ENCODE results near the gene NSUN3.

NSUN3 gene

DNA sequence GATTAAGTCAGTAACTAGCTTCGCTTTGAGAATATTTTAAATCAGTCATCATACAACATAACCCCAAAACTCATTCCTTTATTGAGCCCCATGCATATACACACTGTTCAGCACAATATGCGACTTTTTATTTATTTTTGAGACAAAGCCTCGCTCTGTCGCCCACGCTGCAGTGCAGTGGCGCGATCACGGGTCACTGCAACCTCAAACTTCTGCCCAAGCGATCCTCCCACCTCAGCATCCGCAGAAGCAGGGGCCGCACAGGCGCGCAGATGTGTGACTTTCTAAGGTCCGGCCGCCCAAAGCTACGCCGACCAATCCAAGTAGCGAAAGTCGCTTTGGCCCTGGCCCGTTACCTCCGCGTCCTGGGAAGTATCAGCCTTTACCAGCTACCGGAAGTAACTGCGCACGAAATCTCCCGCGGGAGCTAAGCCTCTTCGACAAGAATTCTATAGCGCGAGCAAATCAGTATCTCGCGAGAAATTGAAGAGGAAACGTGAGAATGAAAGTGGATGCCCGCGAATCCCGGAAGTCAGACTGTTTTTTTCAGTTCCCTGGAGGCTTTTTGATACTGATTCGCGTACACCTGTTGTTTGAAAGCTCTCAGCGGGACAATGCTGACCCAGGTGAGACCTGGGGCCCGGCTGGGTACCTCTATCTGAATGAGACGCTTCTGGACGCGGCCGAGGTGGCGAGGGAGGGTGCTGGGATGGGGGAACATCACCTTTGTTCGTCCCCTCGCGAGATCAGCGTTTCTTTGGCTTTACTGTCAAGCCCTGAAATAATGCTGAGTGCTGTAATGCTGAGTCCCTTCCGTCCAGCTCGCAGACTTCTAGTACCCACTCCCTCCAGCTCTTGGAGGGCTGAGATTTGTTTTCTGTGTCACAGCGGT lies at the start of gene NSUN3, which contains the start of gene DHFR2:
NSUN3 (plus strand) TSS at position 549 of the 892 bp plus-strand sequence; CDS start at position 615, 66 bp downstream.
DHFR2 (minus strand) TSS at position 404 of the 892 bp plus-strand sequence. CDS start 1,405 bp downstream, outside the sequence.
- Histone ChIP-seq H3K36me3 (ENCODE audit: insufficient read depth, low read length) (peaks cover 13% of the 10 kb centered on the region), H3K79me2 (ENCODE audit: control insufficient read depth, insufficient read depth, low read length, unreplicated experiment) (peaks cover 14% of the 10 kb centered on the region), H2AFZ (ENCODE audit: low read length, unreplicated experiment) (peak within 1 kb of the TSS; percentile 87), H3K4me3 (ENCODE audit: low read depth, low read length) (peak within 1 kb of the TSS; percentile 96), H3K27me3 (ENCODE audit: insufficient read depth, low read length) (no peaks in the 10 kb centered on the region), H3K27ac (ENCODE audit: low read depth, low read length) (peak within 1 kb of the TSS; percentile 89), H3K4me1 (ENCODE audit: control insufficient read depth, insufficient read depth, low read length, unreplicated experiment) (peaks cover 23% of the 10 kb centered on the region)

DNA sequence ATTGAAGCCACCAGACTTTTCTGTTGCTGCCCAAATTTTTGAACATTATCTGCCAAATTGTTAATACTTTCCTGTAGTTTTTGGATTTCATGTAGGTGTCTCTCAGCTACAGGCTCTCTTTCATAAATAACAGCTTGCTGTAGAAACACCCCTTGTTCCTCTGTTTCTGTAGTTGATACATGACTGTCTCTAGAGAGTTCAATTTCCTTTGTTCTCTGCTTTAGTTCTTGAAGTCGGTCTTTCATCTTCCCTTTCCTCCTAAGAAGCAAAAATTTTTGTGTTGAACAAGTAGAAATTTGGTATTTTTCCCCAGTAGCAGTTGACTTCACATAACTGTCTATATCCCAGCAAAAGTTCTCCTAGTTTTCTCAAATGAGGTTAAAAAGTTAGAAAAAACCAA lies 47.8 kb upstream of the NSUN3 start:
- H3K36me3 ChIP-seq (ENCODE audit: insufficient read depth, low read length), result peaks cover 2% of the 10 kb centered on the region; the same call in 1 of the 2 replicates
- H3K4me1 ChIP-seq (ENCODE audit: control insufficient read depth, insufficient read depth, low read length, unreplicated experiment), result no peaks in the 10 kb centered on the region
- H3K4me3 ChIP-seq (ENCODE audit: low read depth, low read length), result no peak overlapping the region
- no peak overlapping the region for H2AFZ ChIP-seq (ENCODE audit: low read length, unreplicated experiment)
- no peaks in the 10 kb centered on the region for H3K79me2 ChIP-seq (ENCODE audit: control insufficient read depth, insufficient read depth, low read length, unreplicated experiment)
- no peaks in the 10 kb centered on the region for H3K27me3 ChIP-seq (ENCODE audit: insufficient read depth, low read length)
- no peak overlapping the region for H3K27ac ChIP-seq (ENCODE audit: low read depth, low read length)

- H3K36me3 ChIP-seq (ENCODE audit: insufficient read depth, low read length), result no peaks in the 10 kb centered on the region
- H2AFZ ChIP-seq (ENCODE audit: low read length, unreplicated experiment), result no peak overlapping the region
- no peak overlapping the region for H3K27ac ChIP-seq (ENCODE audit: low read depth, low read length)
- no peaks in the 10 kb centered on the region for H3K4me1 ChIP-seq (ENCODE audit: control insufficient read depth, insufficient read depth, low read length, unreplicated experiment)
- no peaks in the 10 kb centered on the region for H3K27me3 ChIP-seq (ENCODE audit: insufficient read depth, low read length)
- no peaks in the 10 kb centered on the region for H3K79me2 ChIP-seq (ENCODE audit: control insufficient read depth, insufficient read depth, low read length, unreplicated experiment)
- H3K4me3 ChIP-seq (ENCODE audit: low read depth, low read length), result no peak overlapping the region
Observed at GRCh38 chr3:94019659-94020058, 43.2 kb upstream of the NSUN3 start.

DNA sequence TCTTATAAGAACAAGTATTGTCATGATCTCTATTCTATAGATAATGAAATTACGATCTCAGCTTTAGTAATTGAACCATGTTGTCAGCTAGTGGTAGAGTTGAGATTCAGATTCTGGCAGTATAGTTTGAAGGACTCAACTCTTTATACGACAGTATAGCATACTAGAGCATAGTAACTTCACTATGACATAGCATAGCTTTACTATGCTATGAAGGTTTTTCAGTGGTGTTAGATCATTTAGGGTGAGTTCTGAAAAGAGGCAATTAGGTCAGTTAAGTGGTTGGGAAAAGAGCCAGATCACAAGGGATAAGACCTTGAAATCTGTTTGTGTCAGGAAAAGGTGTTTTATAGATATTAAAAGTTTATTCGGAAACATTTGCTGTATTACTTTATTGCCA lies 42.6 kb upstream of the NSUN3 start:
- Histone ChIP-seq H3K36me3 (ENCODE audit: insufficient read depth, low read length) (no peaks in the 10 kb centered on the region), H3K27ac (ENCODE audit: low read depth, low read length) (no peak overlapping the region), H3K79me2 (ENCODE audit: control insufficient read depth, insufficient read depth, low read length, unreplicated experiment) (no peaks in the 10 kb centered on the region), H2AFZ (ENCODE audit: low read length, unreplicated experiment) (no peak overlapping the region), H3K27me3 (ENCODE audit: insufficient read depth, low read length) (no peaks in the 10 kb centered on the region), H3K4me3 (ENCODE audit: low read depth, low read length) (no peak overlapping the region), H3K4me1 (ENCODE audit: control insufficient read depth, insufficient read depth, low read length, unreplicated experiment) (no peaks in the 10 kb centered on the region)

DNA sequence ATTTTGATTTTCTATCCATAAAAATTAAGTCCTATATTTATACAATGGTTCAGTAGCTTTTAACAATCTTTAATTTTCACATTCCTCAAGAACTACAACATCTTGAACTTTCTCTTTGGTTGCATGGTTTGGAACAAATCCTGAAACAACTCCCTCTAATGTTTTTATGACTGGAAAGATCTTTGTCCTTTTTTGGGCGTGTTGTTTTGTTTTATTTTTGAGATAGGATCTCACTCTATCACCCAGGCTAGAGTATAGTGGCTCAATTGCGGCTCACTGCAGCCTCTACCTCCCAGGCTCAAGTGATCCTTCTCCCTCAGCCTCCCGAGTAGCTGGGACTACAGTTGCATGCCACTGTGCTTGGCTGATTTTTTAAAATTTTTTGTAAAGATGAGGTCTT lies 38.5 kb upstream of the NSUN3 start:
- no peaks in the 10 kb centered on the region for H3K79me2 ChIP-seq (ENCODE audit: control insufficient read depth, insufficient read depth, low read length, unreplicated experiment)
- no peaks in the 10 kb centered on the region; the same call in 1 of the 2 replicates for H3K36me3 ChIP-seq (ENCODE audit: insufficient read depth, low read length)
- no peaks in the 10 kb centered on the region for H3K4me1 ChIP-seq (ENCODE audit: control insufficient read depth, insufficient read depth, low read length, unreplicated experiment)
- H3K27me3 ChIP-seq (ENCODE audit: insufficient read depth, low read length), result no peaks in the 10 kb centered on the region
- H3K4me3 ChIP-seq (ENCODE audit: low read depth, low read length), result no peak overlapping the region
- H3K27ac ChIP-seq (ENCODE audit: low read depth, low read length), result no peak overlapping the region
- no peak overlapping the region for H2AFZ ChIP-seq (ENCODE audit: low read length, unreplicated experiment)

DNA sequence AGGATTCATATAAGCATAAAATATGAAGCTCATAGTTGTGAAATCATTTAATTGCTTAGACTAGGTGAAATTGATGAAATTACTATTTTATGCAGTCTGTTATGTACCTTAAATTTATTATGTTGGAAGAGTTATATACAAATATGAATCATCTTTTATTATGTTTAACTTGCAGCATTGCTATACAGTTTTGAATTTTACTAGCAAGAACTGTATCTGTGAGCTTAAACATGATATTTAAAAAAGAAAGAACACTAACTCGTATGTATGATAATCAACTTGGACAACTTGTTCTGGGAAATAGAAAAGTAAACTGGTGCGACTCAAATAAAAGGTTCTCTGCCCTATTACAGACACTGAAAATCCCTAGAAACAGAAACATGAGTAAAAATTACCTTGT lies 36.2 kb upstream of the NSUN3 start:
- no peaks in the 10 kb centered on the region; the same call in 1 of the 2 replicates for H3K36me3 ChIP-seq (ENCODE audit: insufficient read depth, low read length)
- H3K4me3 ChIP-seq (ENCODE audit: low read depth, low read length), result no peak overlapping the region
- H3K27ac ChIP-seq (ENCODE audit: low read depth, low read length), result no peak overlapping the region
- H3K4me1 ChIP-seq (ENCODE audit: control insufficient read depth, insufficient read depth, low read length, unreplicated experiment), result no peaks in the 10 kb centered on the region
- H3K27me3 ChIP-seq (ENCODE audit: insufficient read depth, low read length), result no peaks in the 10 kb centered on the region
- H2AFZ ChIP-seq (ENCODE audit: low read length, unreplicated experiment), result no peak overlapping the region
- H3K79me2 ChIP-seq (ENCODE audit: control insufficient read depth, insufficient read depth, low read length, unreplicated experiment), result no peaks in the 10 kb centered on the region

- Histone ChIP-seq H3K79me2 (ENCODE audit: control insufficient read depth, insufficient read depth, low read length, unreplicated experiment) (no peaks in the 10 kb centered on the region), H3K27ac (ENCODE audit: low read depth, low read length) (no peak within 1 kb of the TSS), H2AFZ (ENCODE audit: low read length, unreplicated experiment) (no peak within 1 kb of the TSS)
Observed at GRCh38 chr3:94028093-94028837, 34.6 kb upstream of the NSUN3 start, which contains the start of gene STX19. STX19 (minus strand) TSS chr3:94028597; CDS start chr3:94015269, 13,328 bp downstream.

GRCh38 chr3:94036909-94037507 lies 25.9 kb upstream of the NSUN3 start:
- Histone ChIP-seq H3K27ac (ENCODE audit: low read depth, low read length) (no peak overlapping the region), H3K36me3 (ENCODE audit: insufficient read depth, low read length) (0 out of 2 replicates have a peak, but pooled peaks cover 3% of the 10 kb centered on the region), H3K4me3 (ENCODE audit: low read depth, low read length) (no peak overlapping the region), H2AFZ (ENCODE audit: low read length, unreplicated experiment) (no peak overlapping the region), H3K27me3 (ENCODE audit: insufficient read depth, low read length) (no peaks in the 10 kb centered on the region), H3K4me1 (ENCODE audit: control insufficient read depth, insufficient read depth, low read length, unreplicated experiment) (no peaks in the 10 kb centered on the region), H3K79me2 (ENCODE audit: control insufficient read depth, insufficient read depth, low read length, unreplicated experiment) (no peaks in the 10 kb centered on the region)

More at GRCh38 chr3:94028093-94028837, 34.6 kb upstream of the NSUN3 start, which contains the start of gene STX19:
- H3K27me3 ChIP-seq (ENCODE audit: insufficient read depth, low read length), result no peaks in the 10 kb centered on the region
- no peaks in the 10 kb centered on the region; the same call in 1 of the 2 replicates for H3K36me3 ChIP-seq (ENCODE audit: insufficient read depth, low read length)
- H3K4me3 ChIP-seq (ENCODE audit: low read depth, low read length), result no peak within 1 kb of the TSS
- H3K4me1 ChIP-seq (ENCODE audit: control insufficient read depth, insufficient read depth, low read length, unreplicated experiment), result no peaks in the 10 kb centered on the region

DNA sequence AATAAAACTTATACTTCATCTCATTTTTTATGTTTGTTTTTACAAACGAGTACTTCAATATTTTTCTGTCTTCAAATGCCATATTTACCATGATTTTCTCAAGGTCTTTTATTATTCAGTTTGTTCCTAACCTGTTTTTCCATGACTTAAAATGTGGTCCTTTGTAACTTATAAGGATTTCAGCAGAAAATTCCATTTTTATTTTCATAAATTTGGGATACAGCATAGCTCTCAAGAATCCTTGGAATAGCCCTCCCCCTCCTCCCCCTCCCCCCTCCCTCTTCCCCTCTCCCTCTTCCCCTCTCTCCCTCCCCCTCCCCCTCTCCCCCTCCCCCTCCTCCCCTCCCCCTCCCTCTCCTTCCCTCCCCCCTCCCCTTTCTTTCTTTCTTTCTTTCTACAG lies 19.6 kb upstream of the NSUN3 start:
- Histone ChIP-seq H3K4me1 (ENCODE audit: control insufficient read depth, insufficient read depth, low read length, unreplicated experiment) (no peaks in the 10 kb centered on the region), H3K4me3 (ENCODE audit: low read depth, low read length) (no peak overlapping the region), H3K79me2 (ENCODE audit: control insufficient read depth, insufficient read depth, low read length, unreplicated experiment) (no peaks in the 10 kb centered on the region), H2AFZ (ENCODE audit: low read length, unreplicated experiment) (no peak overlapping the region), H3K36me3 (ENCODE audit: insufficient read depth, low read length) (0 out of 2 replicates have a peak, but pooled peaks cover 3% of the 10 kb centered on the region), H3K27me3 (ENCODE audit: insufficient read depth, low read length) (no peaks in the 10 kb centered on the region), H3K27ac (ENCODE audit: low read depth, low read length) (no peak overlapping the region)
